GM20000 (cell line): ENCODE measurements around the gene LSM5.

Source experiments
- DNase-seq: peaks from one replicate; pipeline ENCODE4 v3.0.0; 2012; ENCODE audit warnings: low spot score
- TF ChIP-seq, protein P1 (sequence below): IDR thresholded peaks from 2 replicates; pipeline ENCODE4 v1.5.1; 2012; ENCODE audit warnings: mild to moderate bottlenecking, control low read depth; ENCODE audit errors: extremely low read depth, missing control alignments

The LSM5 gene

DNA sequence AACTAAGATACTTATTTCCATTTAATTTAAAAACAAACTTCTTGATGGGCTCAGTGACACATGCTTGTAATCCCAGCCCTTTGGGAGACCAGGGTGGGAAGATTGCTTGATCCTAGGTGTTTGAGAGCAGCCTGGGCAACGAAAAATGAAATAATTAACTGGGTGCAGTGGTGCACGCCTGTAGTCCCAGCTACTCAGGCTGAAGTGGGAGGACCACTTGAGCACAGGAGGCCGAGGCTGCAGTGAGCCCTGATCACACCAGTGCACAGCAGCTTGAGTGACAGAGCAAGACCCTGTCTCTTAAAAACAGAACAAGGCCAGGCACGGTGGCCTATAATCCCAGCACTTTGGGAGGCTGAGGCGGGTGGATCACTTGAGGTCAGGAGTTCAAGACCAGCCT lies 42.5 kb upstream of the LSM5 start:
- TF ChIP-seq, protein P1, sequence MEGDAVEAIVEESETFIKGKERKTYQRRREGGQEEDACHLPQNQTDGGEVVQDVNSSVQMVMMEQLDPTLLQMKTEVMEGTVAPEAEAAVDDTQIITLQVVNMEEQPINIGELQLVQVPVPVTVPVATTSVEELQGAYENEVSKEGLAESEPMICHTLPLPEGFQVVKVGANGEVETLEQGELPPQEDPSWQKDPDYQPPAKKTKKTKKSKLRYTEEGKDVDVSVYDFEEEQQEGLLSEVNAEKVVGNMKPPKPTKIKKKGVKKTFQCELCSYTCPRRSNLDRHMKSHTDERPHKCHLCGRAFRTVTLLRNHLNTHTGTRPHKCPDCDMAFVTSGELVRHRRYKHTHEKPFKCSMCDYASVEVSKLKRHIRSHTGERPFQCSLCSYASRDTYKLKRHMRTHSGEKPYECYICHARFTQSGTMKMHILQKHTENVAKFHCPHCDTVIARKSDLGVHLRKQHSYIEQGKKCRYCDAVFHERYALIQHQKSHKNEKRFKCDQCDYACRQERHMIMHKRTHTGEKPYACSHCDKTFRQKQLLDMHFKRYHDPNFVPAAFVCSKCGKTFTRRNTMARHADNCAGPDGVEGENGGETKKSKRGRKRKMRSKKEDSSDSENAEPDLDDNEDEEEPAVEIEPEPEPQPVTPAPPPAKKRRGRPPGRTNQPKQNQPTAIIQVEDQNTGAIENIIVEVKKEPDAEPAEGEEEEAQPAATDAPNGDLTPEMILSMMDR: no peak
- no peak for DNase-seq

DNA sequence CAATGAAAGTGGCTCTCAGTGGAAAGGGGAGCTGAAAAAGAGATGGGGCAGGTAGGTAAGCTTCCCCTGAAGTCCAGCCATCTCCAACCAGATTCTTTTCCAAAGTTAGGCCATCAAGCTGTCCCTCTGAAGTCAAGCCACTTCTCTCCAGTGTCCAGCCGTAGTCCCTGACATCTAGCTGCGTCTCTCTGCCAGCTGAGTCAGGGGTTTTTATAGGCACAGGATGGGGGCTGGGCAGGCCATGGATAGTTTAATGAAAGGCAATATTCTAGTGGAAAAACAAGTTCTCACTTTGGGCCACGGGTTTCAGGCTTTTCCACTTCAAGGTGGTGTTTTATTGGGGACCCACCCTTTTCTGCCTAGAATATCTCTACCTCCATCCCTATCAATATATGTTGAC lies 41.9 kb upstream of the LSM5 start:
- TF ChIP-seq, protein P1: no peak
- DNase-seq: no peak

DNA sequence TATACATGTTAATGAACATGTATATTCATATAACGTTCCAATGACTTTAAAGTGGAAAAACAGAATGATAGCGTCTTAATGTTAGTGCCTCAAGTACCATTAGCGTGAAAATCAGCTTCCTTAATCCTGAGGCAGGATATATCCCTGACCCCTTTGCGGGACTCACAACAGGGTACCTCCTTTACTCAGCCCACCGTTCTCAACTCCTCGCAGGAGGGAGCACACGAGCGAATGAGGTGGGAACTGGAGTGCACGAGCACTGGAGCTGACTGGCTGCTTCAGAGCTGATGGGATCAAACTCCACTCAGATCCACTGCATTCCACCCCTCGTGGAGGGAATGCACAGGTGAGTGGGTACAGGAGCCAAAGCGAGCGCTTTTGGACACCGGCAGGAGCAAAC lies 41.2 kb upstream of the LSM5 start:
- DNase-seq: no peak
- TF ChIP-seq, protein P1: no peak

DNA sequence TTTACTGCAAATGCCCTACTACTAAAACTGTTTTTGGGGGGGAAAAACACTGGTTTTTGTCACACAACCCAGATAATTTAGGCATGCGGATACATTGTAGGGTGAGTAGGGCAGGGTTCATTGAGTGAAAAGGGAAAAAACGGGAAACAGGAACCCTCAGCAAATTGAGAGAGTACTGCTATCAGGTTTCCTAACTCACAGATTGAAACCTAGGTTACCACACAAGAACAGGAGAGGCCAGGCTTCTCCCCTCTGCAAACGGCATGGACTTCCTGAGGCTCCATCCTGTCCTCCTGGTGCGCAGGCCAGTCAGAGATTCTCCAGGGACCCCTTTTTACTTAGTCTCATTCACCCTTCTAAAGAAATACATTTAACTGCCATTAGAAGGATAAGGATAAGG lies 35.7 kb upstream of the LSM5 start:
- TF ChIP-seq, protein P1: no peak
- no peak for DNase-seq

DNA sequence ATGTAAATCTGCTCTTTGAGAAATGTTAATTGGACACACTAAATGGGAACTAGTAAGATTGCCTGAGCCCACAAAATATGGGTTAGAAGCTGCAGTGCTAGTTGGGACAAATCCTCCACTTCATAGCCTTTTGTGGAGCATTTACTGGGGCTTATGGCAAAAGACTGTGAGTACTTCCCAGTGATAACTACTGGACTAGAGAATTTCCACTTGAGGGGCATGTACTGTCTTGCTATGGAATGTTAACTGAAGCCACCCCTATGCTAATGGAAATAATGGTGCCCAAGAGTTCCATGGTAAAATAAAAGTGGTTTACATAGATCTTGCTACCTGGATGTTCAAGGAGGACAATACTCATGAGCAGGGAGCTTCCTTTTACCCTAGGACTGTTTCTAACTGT lies 34.5 kb upstream of the LSM5 start:
- DNase-seq: no peak
- TF ChIP-seq, protein P1: no peak

DNA sequence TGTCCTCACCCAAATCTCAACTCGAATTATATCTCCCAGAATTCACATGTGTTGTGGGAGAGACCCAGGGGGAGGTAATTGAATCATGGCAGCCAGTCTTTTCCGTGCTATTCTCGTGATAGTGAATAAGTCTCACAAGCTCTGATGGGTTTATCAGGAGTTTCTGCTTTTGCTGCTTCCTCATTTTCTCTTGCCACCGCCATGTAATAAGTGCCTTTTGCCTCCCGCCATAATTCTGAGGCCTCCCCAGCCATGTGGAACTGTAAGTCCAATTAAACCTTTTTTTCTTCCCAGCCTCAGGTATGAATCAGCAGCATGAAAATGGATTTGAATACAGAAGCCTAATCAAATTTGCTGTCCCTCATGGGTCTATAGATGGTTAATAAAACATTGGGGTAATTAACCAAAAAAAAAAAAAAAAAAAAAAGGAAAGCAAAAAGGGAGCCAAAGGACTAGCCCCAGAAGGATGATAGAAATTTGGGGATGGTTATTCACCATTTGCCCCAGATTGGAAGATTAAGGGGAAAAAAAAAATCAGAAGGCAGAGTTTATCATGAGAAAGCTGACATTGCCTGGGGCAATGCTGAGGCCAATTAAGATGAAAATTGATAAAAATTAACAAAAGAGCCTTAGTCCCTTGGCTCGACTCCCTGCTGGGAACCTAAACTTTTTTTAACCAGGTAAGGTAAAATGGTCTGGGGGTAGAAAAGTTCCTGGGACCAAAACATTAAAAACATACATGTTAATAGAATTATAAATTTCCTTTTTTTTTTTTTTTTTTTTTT lies 32.8 kb upstream of the LSM5 start:
- no peak for DNase-seq
- TF ChIP-seq, protein P1: no peak

DNA sequence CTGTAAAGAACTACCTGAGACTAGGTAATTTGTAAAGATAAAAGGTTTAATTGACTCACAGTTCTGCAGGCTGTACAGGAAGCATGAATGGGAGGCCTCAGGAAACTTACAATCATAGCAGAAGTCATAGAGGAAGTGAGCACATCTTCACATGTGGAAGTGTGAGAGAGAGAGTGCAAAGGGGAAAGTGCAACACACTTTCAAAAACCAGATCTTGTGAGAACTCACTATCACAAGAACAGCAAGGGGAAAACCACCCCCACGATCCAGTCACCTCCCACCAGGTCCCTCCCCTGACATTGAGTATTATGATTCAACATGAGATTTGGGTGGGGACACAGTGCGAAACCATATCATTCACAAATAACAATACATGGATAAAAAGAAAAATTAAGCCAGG lies 29.6 kb upstream of the LSM5 start:
- TF ChIP-seq, protein P1: no peak
- DNase-seq: no peak
